A673 (cell line): ENCODE results near the gene PHETA2.

ENCODE experiments used
- EZH2 ChIP-seq: fragments of 200-600 bp; sonication (generic); IDR thresholded peaks from 2 replicates; pipeline ENCODE4 v1.6.1; 2017; ENCODE audit warnings: borderline replicate concordance, low read depth, mild to moderate bottlenecking, mixed read lengths, antibody characterized with exemption, low read length; ENCODE audit not compliant: poor library complexity, severe bottlenecking
- TF ChIP-seq, protein P1 (sequence below): fragments of 300-800, 200-600 bp; sonication (generic); conservative IDR thresholded peaks from 2 replicates; pipeline ENCODE4 v1.5.1; 2017; ENCODE audit warnings: low read depth, mild to moderate bottlenecking, antibody characterized with exemption, low read length, moderate library complexity, mixed read lengths

DNA sequence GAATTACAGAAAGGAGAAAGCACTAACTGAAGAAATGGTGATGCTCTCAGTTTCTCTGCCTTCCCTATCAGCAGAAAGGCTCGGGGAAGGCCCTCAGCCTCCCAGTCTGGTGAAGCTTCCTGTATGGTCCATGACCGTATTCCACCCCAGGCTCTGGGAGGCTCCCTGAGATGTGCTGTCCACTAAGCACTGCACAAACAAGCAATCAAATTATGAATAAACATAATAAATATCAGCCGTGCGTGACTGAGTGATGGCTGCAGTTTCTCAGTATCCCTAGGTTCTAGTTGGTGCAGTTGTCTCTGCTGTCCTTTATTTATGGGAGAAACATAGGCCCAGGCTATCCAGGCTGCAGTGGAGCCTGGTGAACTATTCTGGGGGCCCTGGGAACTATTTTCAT is 9.1 kb downstream of the PHETA2 start:
- no peak for TF ChIP-seq EZH2
- TF ChIP-seq, protein P1, sequence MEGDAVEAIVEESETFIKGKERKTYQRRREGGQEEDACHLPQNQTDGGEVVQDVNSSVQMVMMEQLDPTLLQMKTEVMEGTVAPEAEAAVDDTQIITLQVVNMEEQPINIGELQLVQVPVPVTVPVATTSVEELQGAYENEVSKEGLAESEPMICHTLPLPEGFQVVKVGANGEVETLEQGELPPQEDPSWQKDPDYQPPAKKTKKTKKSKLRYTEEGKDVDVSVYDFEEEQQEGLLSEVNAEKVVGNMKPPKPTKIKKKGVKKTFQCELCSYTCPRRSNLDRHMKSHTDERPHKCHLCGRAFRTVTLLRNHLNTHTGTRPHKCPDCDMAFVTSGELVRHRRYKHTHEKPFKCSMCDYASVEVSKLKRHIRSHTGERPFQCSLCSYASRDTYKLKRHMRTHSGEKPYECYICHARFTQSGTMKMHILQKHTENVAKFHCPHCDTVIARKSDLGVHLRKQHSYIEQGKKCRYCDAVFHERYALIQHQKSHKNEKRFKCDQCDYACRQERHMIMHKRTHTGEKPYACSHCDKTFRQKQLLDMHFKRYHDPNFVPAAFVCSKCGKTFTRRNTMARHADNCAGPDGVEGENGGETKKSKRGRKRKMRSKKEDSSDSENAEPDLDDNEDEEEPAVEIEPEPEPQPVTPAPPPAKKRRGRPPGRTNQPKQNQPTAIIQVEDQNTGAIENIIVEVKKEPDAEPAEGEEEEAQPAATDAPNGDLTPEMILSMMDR: no peak
